HepG2 (cell line): ENCODE measurements around the gene CRYGS. TPM values are rescaled to one million over a fixed set of nuclear protein-coding genes. Genes with fewer than 3 reads are reported as not detected.

Experiments used
- DMTF1 ChIP-seq: sonication (generic); formaldehyde crosslinking; IDR thresholded peaks from 2 replicates; pipeline ENCODE4 v1.4.0; 2020; ENCODE audit warnings: mild to moderate bottlenecking, missing genetic modification reagents
- FOXK2 ChIP-seq: fragments of 450-650 bp; IDR thresholded peaks from 2 replicates; pipeline ENCODE4 v1.6.1; 2016
- GZF1 ChIP-seq: sonication (generic); formaldehyde crosslinking; IDR thresholded peaks from 2 replicates; pipeline ENCODE4 v1.5.1; 2020; ENCODE audit warnings: mild to moderate bottlenecking, missing genetic modification reagents
- MAFG ChIP-seq: sonication (generic); formaldehyde crosslinking; IDR thresholded peaks from 2 replicates; pipeline ENCODE4 v1.5.1; 2020; ENCODE audit warnings: mild to moderate bottlenecking, missing genetic modification reagents
- PITX1 ChIP-seq: sonication (generic); formaldehyde crosslinking; IDR thresholded peaks from 2 replicates; pipeline ENCODE4 v1.5.1; 2020; ENCODE audit warnings: mild to moderate bottlenecking, missing genetic modification reagents
- POGZ ChIP-seq: sonication (generic); formaldehyde crosslinking; IDR thresholded peaks from 2 replicates; pipeline ENCODE4 v1.4.0; 2020; ENCODE audit warnings: mild to moderate bottlenecking, missing genetic modification reagents
- REL ChIP-seq: sonication (generic); formaldehyde crosslinking; conservative IDR thresholded peaks from 2 replicates; pipeline ENCODE4 v1.8.0; 2022; ENCODE audit warnings: mild to moderate bottlenecking, missing genetic modification reagents, moderate library complexity
- REPIN1 ChIP-seq: sonication (generic); formaldehyde crosslinking; IDR thresholded peaks from 2 replicates; pipeline ENCODE4 v1.8.0; 2022; ENCODE audit warnings: missing genetic modification reagents, low read depth, mild to moderate bottlenecking, borderline replicate concordance
- SALL1 ChIP-seq: sonication (generic); formaldehyde crosslinking; IDR thresholded peaks from 2 replicates; pipeline ENCODE4 v1.8.0; 2022; ENCODE audit warnings: mild to moderate bottlenecking, missing genetic modification reagents
- SRF ChIP-seq: IDR thresholded peaks from 2 replicates; pipeline ENCODE4 v1.6.1; 2011; ENCODE audit warnings: mild to moderate bottlenecking, low read depth, low read length, moderate library complexity
- THAP9 ChIP-seq: sonication (generic); formaldehyde crosslinking; IDR thresholded peaks from 2 replicates; pipeline ENCODE4; 2020; ENCODE audit warnings: missing genetic modification reagents, mild to moderate bottlenecking, borderline replicate concordance
- ZNF724P ChIP-seq: sonication (generic); formaldehyde crosslinking; IDR thresholded peaks from 2 replicates; pipeline ENCODE4 v1.8.0; 2022; ENCODE audit warnings: missing genetic modification reagents, borderline replicate concordance
- ZNF776 ChIP-seq: sonication (generic); formaldehyde crosslinking; IDR thresholded peaks from 2 replicates; pipeline ENCODE4 v1.4.0; 2020; ENCODE audit warnings: mild to moderate bottlenecking, missing genetic modification reagents
- ZSCAN25 ChIP-seq: sonication (generic); formaldehyde crosslinking; IDR thresholded peaks from 2 replicates; pipeline ENCODE4 v1.8.0; 2022; ENCODE audit warnings: mild to moderate bottlenecking, missing genetic modification reagents
- polyA plus RNA-seq, 8 experiments: library from polyadenylated mRNA; depleted of rRNA in 3 of 8; stranded (reverse) in 7 of 8; unstranded in 1 of 8; fragments of >200 nt; fragmentation: Illumina TruSeq in 4 of 8; extraction: Trizol in 4 of 8; gene quantifications; 2 replicates each; pipeline versions ENCODE4 v1.2.1 to v1.2.3, GENCODE V29; 2011 to 2016; ENCODE audit warnings: low read depth in 4 of 8, missing spikeins in 1 of 8, mixed read lengths in 1 of 8; ENCODE audit not compliant: insufficient read depth in 1 of 8
- total RNA-seq, 5 experiments: library from RNA; depleted of rRNA; stranded (reverse); fragments of >200 nt; fragmentation: Illumina TruSeq; extraction: Trizol; gene quantifications; 2 replicates each; pipeline ENCODE4 v1.2.3, GENCODE V29; 2016; ENCODE audit warnings: low read depth in 1 of 5
- TF ChIP-seq, protein P1 (sequence below): sonication (generic); IDR thresholded peaks from 2 replicates; pipeline ENCODE4 v1.6.1; 2016; ENCODE audit warnings: low read depth, borderline replicate concordance
- TF ChIP-seq, protein P2 (sequence below): sonication (generic); formaldehyde crosslinking; IDR thresholded peaks from 2 replicates; pipeline ENCODE4 v1.5.0; 2020; ENCODE audit warnings: missing genetic modification reagents, mild to moderate bottlenecking, borderline replicate concordance
- TF ChIP-seq, protein P3 (sequence below): sonication (generic); formaldehyde crosslinking; IDR thresholded peaks from 2 replicates; pipeline ENCODE4 v1.9.0; 2021; ENCODE audit warnings: missing genetic modification reagents, borderline replicate concordance

CRYGS gene
- total and polyA plus RNA-seq, 2 of the 13 experiments (the other 11 are each of a cell fraction or from before 2014, with no cell fraction given) = 2.1 to 6.7 TPM

- TF ChIP-seq DMTF1 (CRISPR knock-in tag) (no peak), POGZ (CRISPR knock-in tag) (peak; percentile 17; the same call in 1 of the 2 replicates), REL (CRISPR knock-in tag) (0 out of 2 replicates have a peak, but pooled peaks have one; percentile 39), ZSCAN25 (CRISPR knock-in tag) (no peak), THAP9 (CRISPR knock-in tag) (peak; percentile 85), REPIN1 (CRISPR knock-in tag) (0 out of 2 replicates have a peak, but pooled peaks have one; percentile 30), SRF (0 out of 2 replicates have a peak, but pooled peaks have one; percentile 28), SALL1 (CRISPR knock-in tag) (peak; percentile 25; the same call in 1 of the 2 replicates), PITX1 (0 out of 2 replicates have a peak, but pooled peaks have one; percentile 1), MAFG (no peak), FOXK2 (0 out of 2 replicates have a peak, but pooled peaks have one; percentile 13), ZNF724P (CRISPR knock-in tag) (0 out of 2 replicates have a peak, but pooled peaks have one; percentile 39), GZF1 (peak; percentile 100), ZNF776 (CRISPR knock-in tag) (0 out of 2 replicates have a peak, but pooled peaks have one; percentile 41)
- TF ChIP-seq, protein P1, sequence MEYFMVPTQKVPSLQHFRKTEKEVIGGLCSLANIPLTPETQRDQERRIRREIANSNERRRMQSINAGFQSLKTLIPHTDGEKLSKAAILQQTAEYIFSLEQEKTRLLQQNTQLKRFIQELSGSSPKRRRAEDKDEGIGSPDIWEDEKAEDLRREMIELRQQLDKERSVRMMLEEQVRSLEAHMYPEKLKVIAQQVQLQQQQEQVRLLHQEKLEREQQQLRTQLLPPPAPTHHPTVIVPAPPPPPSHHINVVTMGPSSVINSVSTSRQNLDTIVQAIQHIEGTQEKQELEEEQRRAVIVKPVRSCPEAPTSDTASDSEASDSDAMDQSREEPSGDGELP = peak; percentile 36; the same call in 1 of the 2 replicates
- TF ChIP-seq, protein P2, sequence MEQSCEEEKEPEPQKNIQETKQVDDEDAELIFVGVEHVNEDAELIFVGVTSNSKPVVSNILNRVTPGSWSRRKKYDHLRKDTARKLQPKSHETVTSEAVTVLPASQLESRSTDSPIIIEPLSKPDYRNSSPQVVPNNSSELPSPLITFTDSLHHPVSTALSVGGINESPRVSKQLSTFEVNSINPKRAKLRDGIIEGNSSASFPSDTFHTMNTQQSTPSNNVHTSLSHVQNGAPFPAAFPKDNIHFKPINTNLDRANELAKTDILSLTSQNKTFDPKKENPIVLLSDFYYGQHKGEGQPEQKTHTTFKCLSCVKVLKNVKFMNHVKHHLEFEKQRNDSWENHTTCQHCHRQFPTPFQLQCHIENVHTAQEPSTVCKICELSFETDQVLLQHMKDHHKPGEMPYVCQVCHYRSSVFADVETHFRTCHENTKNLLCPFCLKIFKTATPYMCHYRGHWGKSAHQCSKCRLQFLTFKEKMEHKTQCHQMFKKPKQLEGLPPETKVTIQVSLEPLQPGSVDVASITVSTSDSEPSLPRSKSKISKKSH (CRISPR knock-in tag) = no peak
- TF ChIP-seq, protein P3, sequence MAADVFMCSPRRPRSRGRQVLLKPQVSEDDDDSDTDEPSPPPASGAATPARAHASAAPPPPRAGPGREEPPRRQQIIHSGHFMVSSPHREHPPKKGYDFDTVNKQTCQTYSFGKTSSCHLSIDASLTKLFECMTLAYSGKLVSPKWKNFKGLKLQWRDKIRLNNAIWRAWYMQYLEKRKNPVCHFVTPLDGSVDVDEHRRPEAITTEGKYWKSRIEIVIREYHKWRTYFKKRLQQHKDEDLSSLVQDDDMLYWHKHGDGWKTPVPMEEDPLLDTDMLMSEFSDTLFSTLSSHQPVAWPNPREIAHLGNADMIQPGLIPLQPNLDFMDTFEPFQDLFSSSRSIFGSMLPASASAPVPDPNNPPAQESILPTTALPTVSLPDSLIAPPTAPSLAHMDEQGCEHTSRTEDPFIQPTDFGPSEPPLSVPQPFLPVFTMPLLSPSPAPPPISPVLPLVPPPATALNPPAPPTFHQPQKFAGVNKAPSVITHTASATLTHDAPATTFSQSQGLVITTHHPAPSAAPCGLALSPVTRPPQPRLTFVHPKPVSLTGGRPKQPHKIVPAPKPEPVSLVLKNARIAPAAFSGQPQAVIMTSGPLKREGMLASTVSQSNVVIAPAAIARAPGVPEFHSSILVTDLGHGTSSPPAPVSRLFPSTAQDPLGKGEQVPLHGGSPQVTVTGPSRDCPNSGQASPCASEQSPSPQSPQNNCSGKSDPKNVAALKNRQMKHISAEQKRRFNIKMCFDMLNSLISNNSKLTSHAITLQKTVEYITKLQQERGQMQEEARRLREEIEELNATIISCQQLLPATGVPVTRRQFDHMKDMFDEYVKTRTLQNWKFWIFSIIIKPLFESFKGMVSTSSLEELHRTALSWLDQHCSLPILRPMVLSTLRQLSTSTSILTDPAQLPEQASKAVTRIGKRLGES = no peak
Observed at GRCh38 chr3:186520957-186521842, 23.0 kb downstream of the CRYGS start (continued).
